HepG2 (cell line): ENCODE results near the gene MT1A. TPM values are rescaled to one million over a fixed set of nuclear protein-coding genes. Genes with fewer than 3 reads are reported as not detected.

Source experiments
- CBFB ChIP-seq: sonication (generic); formaldehyde crosslinking; IDR thresholded peaks from 2 replicates; pipeline ENCODE4 v1.4.0; 2020; ENCODE audit warnings: missing genetic modification reagents
- CHD4 ChIP-seq: fragments of 200-600 bp; sonication (generic); IDR thresholded peaks from 2 replicates; pipeline ENCODE4 v1.7.0; 2017; ENCODE audit warnings: mild to moderate bottlenecking, low read length, borderline replicate concordance
- DR1 ChIP-seq: sonication (generic); formaldehyde crosslinking; IDR thresholded peaks from 2 replicates; pipeline ENCODE4 v1.8.0; 2021; ENCODE audit warnings: mild to moderate bottlenecking, missing genetic modification reagents, inconsistent platforms
- FIP1L1 ChIP-seq: fragments of 200-400 bp; formaldehyde crosslinking; IDR thresholded peaks from 2 replicates; pipeline ENCODE4 v1.6.1; 2018; ENCODE audit warnings: low read depth, mild to moderate bottlenecking, low read length, moderate library complexity, borderline replicate concordance; ENCODE audit not compliant: insufficient read depth
- HNRNPLL ChIP-seq: fragments of 200-400 bp; formaldehyde crosslinking; IDR thresholded peaks from 2 replicates; pipeline ENCODE4 v1.6.1; 2017; ENCODE audit warnings: mild to moderate bottlenecking, low read depth, low read length; ENCODE audit not compliant: poor library complexity, severe bottlenecking
- MAFG ChIP-seq: sonication (generic); formaldehyde crosslinking; IDR thresholded peaks from 2 replicates; pipeline ENCODE4 v1.5.1; 2020; ENCODE audit warnings: mild to moderate bottlenecking, missing genetic modification reagents
- NBN ChIP-seq: fragments of 450-650 bp; conservative IDR thresholded peaks from 2 replicates; pipeline ENCODE4 v1.6.1; 2017
- NFYB ChIP-seq: sonication (generic); formaldehyde crosslinking; IDR thresholded peaks from 2 replicates; pipeline ENCODE4 v1.4.0; 2020; ENCODE audit warnings: missing genetic modification reagents
- POGZ ChIP-seq: sonication (generic); formaldehyde crosslinking; IDR thresholded peaks from 2 replicates; pipeline ENCODE4 v1.4.0; 2020; ENCODE audit warnings: mild to moderate bottlenecking, missing genetic modification reagents
- SMAD1 ChIP-seq: sonication (generic); formaldehyde crosslinking; IDR thresholded peaks from 2 replicates; pipeline ENCODE4 v1.4.0; 2020; ENCODE audit warnings: missing genetic modification reagents, low read depth, mild to moderate bottlenecking, borderline replicate concordance
- SMARCE1 ChIP-seq: fragments of 450-650 bp; IDR thresholded peaks from 2 replicates; pipeline ENCODE4 v1.6.1; 2017; ENCODE audit warnings: borderline replicate concordance
- STAG1 ChIP-seq: sonication (generic); formaldehyde crosslinking; IDR thresholded peaks from 2 replicates; pipeline ENCODE4 v1.4.0; 2020; ENCODE audit warnings: missing genetic modification reagents
- ZNF205 ChIP-seq: IDR thresholded peaks from 2 replicates; pipeline ENCODE4 v1.6.1; 2018; ENCODE audit warnings: missing biosample characterization, missing genetic modification reagents
- ZNF383 ChIP-seq: sonication (generic); formaldehyde crosslinking; IDR thresholded peaks from 2 replicates; pipeline ENCODE4 v1.4.0; 2020; ENCODE audit warnings: missing genetic modification reagents, mild to moderate bottlenecking, borderline replicate concordance
- ZNF441 ChIP-seq: sonication (generic); formaldehyde crosslinking; IDR thresholded peaks from 2 replicates; pipeline ENCODE4 v1.7.0; 2021; ENCODE audit warnings: missing genetic modification reagents, borderline replicate concordance
- ZNF549 ChIP-seq: sonication (generic); formaldehyde crosslinking; IDR thresholded peaks from 2 replicates; pipeline ENCODE4 v1.5.0; 2020; ENCODE audit warnings: missing genetic modification reagents
- polyA plus RNA-seq, 8 experiments: library from polyadenylated mRNA; depleted of rRNA in 3 of 8; stranded (reverse) in 7 of 8; unstranded in 1 of 8; fragments of >200 nt; fragmentation: Illumina TruSeq in 4 of 8; extraction: Trizol in 4 of 8; gene quantifications; 2 replicates each; pipeline versions ENCODE4 v1.2.1 to v1.2.3, GENCODE V29; 2011 to 2016; ENCODE audit warnings: low read depth in 4 of 8, missing spikeins in 1 of 8, mixed read lengths in 1 of 8; ENCODE audit not compliant: insufficient read depth in 1 of 8
- total RNA-seq, 5 experiments: library from RNA; depleted of rRNA; stranded (reverse); fragments of >200 nt; fragmentation: Illumina TruSeq; extraction: Trizol; gene quantifications; 2 replicates each; pipeline ENCODE4 v1.2.3, GENCODE V29; 2016; ENCODE audit warnings: low read depth in 1 of 5
- TF ChIP-seq, protein P1 (sequence below): sonication (generic); formaldehyde crosslinking; IDR thresholded peaks from 2 replicates; pipeline ENCODE4 v1.5.1; 2020; ENCODE audit warnings: missing genetic modification reagents, mild to moderate bottlenecking, borderline replicate concordance
- TF ChIP-seq, protein P2 (sequence below): sonication (generic); formaldehyde crosslinking; IDR thresholded peaks from 2 replicates; pipeline ENCODE4 v1.4.0; 2020; ENCODE audit warnings: missing genetic modification reagents, mild to moderate bottlenecking, borderline replicate concordance
- TF ChIP-seq, protein P3 (sequence below): sonication (generic); formaldehyde crosslinking; IDR thresholded peaks from 2 replicates; pipeline ENCODE4 v1.5.0; 2020; ENCODE audit warnings: mild to moderate bottlenecking, missing genetic modification reagents

Gene MT1A
- total and polyA plus RNA-seq, 2 of the 13 experiments (the other 11 are each of a cell fraction or from before 2014, with no cell fraction given) = 8.3 to 10.4 TPM

GRCh38 chr16:56643080-56643778 is 4.8 kb downstream of the MT1A start (continued):
- TF ChIP-seq CBFB (no peak), ZNF383 (CRISPR knock-in tag) (no peak), POGZ (peak; percentile 28; the same call in 1 of the 2 replicates), FIP1L1 (no peak), DR1 (CRISPR knock-in tag) (no peak), SMAD1 (CRISPR knock-in tag) (0 out of 2 replicates have a peak, but pooled peaks have one; percentile 63), MAFG (CRISPR knock-in tag) (no peak; the same call in 1 of the 2 replicates), STAG1 (peak; percentile 46), SMARCE1 (no peak), ZNF549 (CRISPR knock-in tag) (no peak), ZNF205 (no peak), NFYB (no peak), ZNF441 (CRISPR knock-in tag) (peak; percentile 76; the same call in 1 of the 2 replicates), CHD4 (no peak), HNRNPLL (peak; percentile 88), NBN (no peak)
- TF ChIP-seq, protein P1, sequence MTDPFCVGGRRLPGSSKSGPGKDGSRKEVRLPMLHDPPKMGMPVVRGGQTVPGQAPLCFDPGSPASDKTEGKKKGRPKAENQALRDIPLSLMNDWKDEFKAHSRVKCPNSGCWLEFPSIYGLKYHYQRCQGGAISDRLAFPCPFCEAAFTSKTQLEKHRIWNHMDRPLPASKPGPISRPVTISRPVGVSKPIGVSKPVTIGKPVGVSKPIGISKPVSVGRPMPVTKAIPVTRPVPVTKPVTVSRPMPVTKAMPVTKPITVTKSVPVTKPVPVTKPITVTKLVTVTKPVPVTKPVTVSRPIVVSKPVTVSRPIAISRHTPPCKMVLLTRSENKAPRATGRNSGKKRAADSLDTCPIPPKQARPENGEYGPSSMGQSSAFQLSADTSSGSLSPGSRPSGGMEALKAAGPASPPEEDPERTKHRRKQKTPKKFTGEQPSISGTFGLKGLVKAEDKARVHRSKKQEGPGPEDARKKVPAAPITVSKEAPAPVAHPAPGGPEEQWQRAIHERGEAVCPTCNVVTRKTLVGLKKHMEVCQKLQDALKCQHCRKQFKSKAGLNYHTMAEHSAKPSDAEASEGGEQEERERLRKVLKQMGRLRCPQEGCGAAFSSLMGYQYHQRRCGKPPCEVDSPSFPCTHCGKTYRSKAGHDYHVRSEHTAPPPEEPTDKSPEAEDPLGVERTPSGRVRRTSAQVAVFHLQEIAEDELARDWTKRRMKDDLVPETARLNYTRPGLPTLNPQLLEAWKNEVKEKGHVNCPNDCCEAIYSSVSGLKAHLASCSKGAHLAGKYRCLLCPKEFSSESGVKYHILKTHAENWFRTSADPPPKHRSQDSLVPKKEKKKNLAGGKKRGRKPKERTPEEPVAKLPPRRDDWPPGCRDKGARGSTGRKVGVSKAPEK (CRISPR knock-in tag) = no peak
- TF ChIP-seq, protein P2, sequence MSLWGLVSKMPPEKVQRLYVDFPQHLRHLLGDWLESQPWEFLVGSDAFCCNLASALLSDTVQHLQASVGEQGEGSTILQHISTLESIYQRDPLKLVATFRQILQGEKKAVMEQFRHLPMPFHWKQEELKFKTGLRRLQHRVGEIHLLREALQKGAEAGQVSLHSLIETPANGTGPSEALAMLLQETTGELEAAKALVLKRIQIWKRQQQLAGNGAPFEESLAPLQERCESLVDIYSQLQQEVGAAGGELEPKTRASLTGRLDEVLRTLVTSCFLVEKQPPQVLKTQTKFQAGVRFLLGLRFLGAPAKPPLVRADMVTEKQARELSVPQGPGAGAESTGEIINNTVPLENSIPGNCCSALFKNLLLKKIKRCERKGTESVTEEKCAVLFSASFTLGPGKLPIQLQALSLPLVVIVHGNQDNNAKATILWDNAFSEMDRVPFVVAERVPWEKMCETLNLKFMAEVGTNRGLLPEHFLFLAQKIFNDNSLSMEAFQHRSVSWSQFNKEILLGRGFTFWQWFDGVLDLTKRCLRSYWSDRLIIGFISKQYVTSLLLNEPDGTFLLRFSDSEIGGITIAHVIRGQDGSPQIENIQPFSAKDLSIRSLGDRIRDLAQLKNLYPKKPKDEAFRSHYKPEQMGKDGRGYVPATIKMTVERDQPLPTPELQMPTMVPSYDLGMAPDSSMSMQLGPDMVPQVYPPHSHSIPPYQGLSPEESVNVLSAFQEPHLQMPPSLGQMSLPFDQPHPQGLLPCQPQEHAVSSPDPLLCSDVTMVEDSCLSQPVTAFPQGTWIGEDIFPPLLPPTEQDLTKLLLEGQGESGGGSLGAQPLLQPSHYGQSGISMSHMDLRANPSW (CRISPR knock-in tag) = no peak
- TF ChIP-seq, protein P3, sequence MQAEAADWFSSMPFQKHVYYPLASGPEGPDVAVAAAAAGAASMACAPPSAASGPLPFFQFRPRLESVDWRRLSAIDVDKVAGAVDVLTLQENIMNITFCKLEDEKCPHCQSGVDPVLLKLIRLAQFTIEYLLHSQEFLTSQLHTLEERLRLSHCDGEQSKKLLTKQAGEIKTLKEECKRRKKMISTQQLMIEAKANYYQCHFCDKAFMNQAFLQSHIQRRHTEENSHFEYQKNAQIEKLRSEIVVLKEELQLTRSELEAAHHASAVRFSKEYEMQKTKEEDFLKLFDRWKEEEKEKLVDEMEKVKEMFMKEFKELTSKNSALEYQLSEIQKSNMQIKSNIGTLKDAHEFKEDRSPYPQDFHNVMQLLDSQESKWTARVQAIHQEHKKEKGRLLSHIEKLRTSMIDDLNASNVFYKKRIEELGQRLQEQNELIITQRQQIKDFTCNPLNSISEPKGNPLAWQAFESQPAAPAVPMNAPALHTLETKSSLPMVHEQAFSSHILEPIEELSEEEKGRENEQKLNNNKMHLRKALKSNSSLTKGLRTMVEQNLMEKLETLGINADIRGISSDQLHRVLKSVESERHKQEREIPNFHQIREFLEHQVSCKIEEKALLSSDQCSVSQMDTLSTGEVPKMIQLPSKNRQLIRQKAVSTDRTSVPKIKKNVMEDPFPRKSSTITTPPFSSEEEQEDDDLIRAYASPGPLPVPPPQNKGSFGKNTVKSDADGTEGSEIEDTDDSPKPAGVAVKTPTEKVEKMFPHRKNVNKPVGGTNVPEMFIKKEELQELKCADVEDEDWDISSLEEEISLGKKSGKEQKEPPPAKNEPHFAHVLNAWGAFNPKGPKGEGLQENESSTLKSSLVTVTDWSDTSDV = no peak
